ENCODE data around the gene CDKAL1. TPM values are rescaled to one million over a fixed set of nuclear protein-coding genes. Genes with fewer than 3 reads are reported as not detected.

Gene CDKAL1
- total RNA-seq, 2 donors from 2014 or later = 23.5 to 26.4 TPM

- H3K36me3 ChIP-seq (ENCODE audit: control insufficient read depth, insufficient read depth, low read length) = no peaks in the 10 kb centered on the region
- H3K27ac ChIP-seq (ENCODE audit: low read depth, low read length) = no peak overlapping the region
- H3K9me3 ChIP-seq (ENCODE audit: control insufficient read depth, low read length) = no peaks in the 10 kb centered on the region
- H3K27ac Mint-ChIP-seq = no peak overlapping the region
- no peak overlapping the region for H3K4me3 ChIP-seq (ENCODE audit: low read length)
- no peak for DNase-seq
- H3K27me3 Mint-ChIP-seq (ENCODE audit: insufficient read depth) = no peaks in the 10 kb centered on the region
- peaks cover 4% of the 10 kb centered on the region for H3K9me3 Mint-ChIP-seq
- 90 to 100% methylated on average over 2 to 3 of the region's 3 CpGs for WGBS, 2 experiments (ENCODE audit: insufficient coverage in 1 of 2, insufficient read length in 1 of 2)
- peaks cover 4% of the 10 kb centered on the region for H3K36me3 Mint-ChIP-seq (ENCODE audit: low read depth)
- H3K27me3 ChIP-seq (ENCODE audit: control insufficient read depth, insufficient read depth, low read length, poor library complexity, severe bottlenecking) = no peaks in the 10 kb centered on the region
- H3K4me1 Mint-ChIP-seq = peaks cover 29% of the 10 kb centered on the region
- TF ChIP-seq, protein P1, sequence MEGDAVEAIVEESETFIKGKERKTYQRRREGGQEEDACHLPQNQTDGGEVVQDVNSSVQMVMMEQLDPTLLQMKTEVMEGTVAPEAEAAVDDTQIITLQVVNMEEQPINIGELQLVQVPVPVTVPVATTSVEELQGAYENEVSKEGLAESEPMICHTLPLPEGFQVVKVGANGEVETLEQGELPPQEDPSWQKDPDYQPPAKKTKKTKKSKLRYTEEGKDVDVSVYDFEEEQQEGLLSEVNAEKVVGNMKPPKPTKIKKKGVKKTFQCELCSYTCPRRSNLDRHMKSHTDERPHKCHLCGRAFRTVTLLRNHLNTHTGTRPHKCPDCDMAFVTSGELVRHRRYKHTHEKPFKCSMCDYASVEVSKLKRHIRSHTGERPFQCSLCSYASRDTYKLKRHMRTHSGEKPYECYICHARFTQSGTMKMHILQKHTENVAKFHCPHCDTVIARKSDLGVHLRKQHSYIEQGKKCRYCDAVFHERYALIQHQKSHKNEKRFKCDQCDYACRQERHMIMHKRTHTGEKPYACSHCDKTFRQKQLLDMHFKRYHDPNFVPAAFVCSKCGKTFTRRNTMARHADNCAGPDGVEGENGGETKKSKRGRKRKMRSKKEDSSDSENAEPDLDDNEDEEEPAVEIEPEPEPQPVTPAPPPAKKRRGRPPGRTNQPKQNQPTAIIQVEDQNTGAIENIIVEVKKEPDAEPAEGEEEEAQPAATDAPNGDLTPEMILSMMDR (conservative IDR thresholded peaks at IDR 0.05) = no peak
- no peak overlapping the region for H3K9ac ChIP-seq (ENCODE audit: extremely low read depth, low read length, poor library complexity, severe bottlenecking)
- no peak overlapping the region for H3K4me3 Mint-ChIP-seq
- H3K4me1 ChIP-seq (ENCODE audit: control insufficient read depth, insufficient read depth, low read length) = peaks cover 7% of the 10 kb centered on the region
These were observed 150.2 kb downstream of the CDKAL1 start for GRCh38 chr6:20684474-20684873.

GRCh38 chr6:20686142-20686541, 151.9 kb downstream of the CDKAL1 start:
- H3K9me3 Mint-ChIP-seq = peaks cover 4% of the 10 kb centered on the region
- 50 to 64% methylated on average over 2 to 5 of the region's 6 CpGs for WGBS, 2 experiments (ENCODE audit: insufficient coverage in 1 of 2, insufficient read length in 1 of 2)
- H3K36me3 ChIP-seq (ENCODE audit: control insufficient read depth, insufficient read depth, low read length) = no peaks in the 10 kb centered on the region
- no peak overlapping the region for H3K27ac ChIP-seq (ENCODE audit: low read depth, low read length)
- no peaks in the 10 kb centered on the region for H3K27me3 ChIP-seq (ENCODE audit: control insufficient read depth, insufficient read depth, low read length, poor library complexity, severe bottlenecking)
- no peak overlapping the region for H3K4me3 Mint-ChIP-seq
- H3K9me3 ChIP-seq (ENCODE audit: control insufficient read depth, low read length) = no peaks in the 10 kb centered on the region
- H3K27ac Mint-ChIP-seq = no peak overlapping the region
- DNase-seq = peak; percentile 82
- no peaks in the 10 kb centered on the region for H3K27me3 Mint-ChIP-seq (ENCODE audit: insufficient read depth)
- H3K36me3 Mint-ChIP-seq (ENCODE audit: low read depth) = peaks cover 4% of the 10 kb centered on the region
- peaks cover 29% of the 10 kb centered on the region for H3K4me1 Mint-ChIP-seq
- peaks cover 7% of the 10 kb centered on the region for H3K4me1 ChIP-seq (ENCODE audit: control insufficient read depth, insufficient read depth, low read length)
- H3K9ac ChIP-seq (ENCODE audit: extremely low read depth, low read length, poor library complexity, severe bottlenecking) = no peak overlapping the region
- H3K4me3 ChIP-seq (ENCODE audit: low read length) = no peak overlapping the region
- TF ChIP-seq, protein P1 (conservative IDR thresholded peaks at IDR 0.05) = peak; percentile 49

GRCh38 chr6:20687494-20687893, 153.2 kb downstream of the CDKAL1 start:
- Mint-ChIP-seq H3K4me3 (no peak overlapping the region), H3K4me1 (peaks cover 21% of the 10 kb centered on the region), H3K27ac (no peak overlapping the region), H3K36me3 (ENCODE audit: low read depth) (peaks cover 4% of the 10 kb centered on the region), H3K9me3 (peaks cover 4% of the 10 kb centered on the region), H3K27me3 (ENCODE audit: insufficient read depth) (no peaks in the 10 kb centered on the region)
- TF ChIP-seq, protein P1 (conservative IDR thresholded peaks at IDR 0.05) = no peak
- WGBS, 2 experiments (ENCODE audit: insufficient coverage in 1 of 2, insufficient read length in 1 of 2) = 90% methylated on average over 2 of the region's 2 CpGs; no CpG with 5 or more reads in 1 of the 2 experiments
- no peaks in the 10 kb centered on the region for H3K27me3 ChIP-seq (ENCODE audit: control insufficient read depth, insufficient read depth, low read length, poor library complexity, severe bottlenecking)
- DNase-seq = no peak
- no peaks in the 10 kb centered on the region for H3K9me3 ChIP-seq (ENCODE audit: control insufficient read depth, low read length)
- peaks cover 3% of the 10 kb centered on the region for H3K4me1 ChIP-seq (ENCODE audit: control insufficient read depth, insufficient read depth, low read length)
- no peak overlapping the region for H3K27ac ChIP-seq (ENCODE audit: low read depth, low read length)
- no peak overlapping the region for H3K9ac ChIP-seq (ENCODE audit: extremely low read depth, low read length, poor library complexity, severe bottlenecking)
- no peak overlapping the region for H3K4me3 ChIP-seq (ENCODE audit: low read length)
- no peaks in the 10 kb centered on the region for H3K36me3 ChIP-seq (ENCODE audit: control insufficient read depth, insufficient read depth, low read length)

Data from endodermal cell (in vitro differentiated cells).